ENCODE measurements around the gene CACTIN.
"Not testable (repeated sequence)": the region's sequence is repeated elsewhere in the genome, so short reads cannot be mapped to it uniquely, and the experiment has no call there.

Gene CACTIN

GRCh38 chr19:3645067-3645396, 18.4 kb upstream of the CACTIN start:
- DNase-seq: no peak

- no peak for DNase-seq
These were observed 17.9 kb upstream of the CACTIN start for GRCh38 chr19:3644351-3645066.

GRCh38 chr19:3643674-3644313, 17.2 kb upstream of the CACTIN start:
- no peak for DNase-seq

- no peak for DNase-seq
These were observed 16.5 kb upstream of the CACTIN start for GRCh38 chr19:3642987-3643673.

GRCh38 chr19:3642296-3642695, 15.7 kb upstream of the CACTIN start:
- DNase-seq: no peak

- DNase-seq: no peak
These were observed 15.1 kb upstream of the CACTIN start for GRCh38 chr19:3641515-3642269.

GRCh38 chr19:3639479-3639878, 12.9 kb upstream of the CACTIN start:
- no peak for DNase-seq

GRCh38 chr19:3638208-3639193, 11.9 kb upstream of the CACTIN start:
- no peak for DNase-seq

- DNase-seq: no peak
These were observed 11.0 kb upstream of the CACTIN start for GRCh38 chr19:3637621-3638020.

GRCh38 chr19:3636962-3637361, 10.4 kb upstream of the CACTIN start:
- DNase-seq: no peak

GRCh38 chr19:3636506-3636905, 9.9 kb upstream of the CACTIN start:
- DNase-seq: no peak

- no peak for DNase-seq
These were observed 8.0 kb upstream of the CACTIN start for GRCh38 chr19:3634496-3635045.

- DNase-seq: no peak
These were observed 7.0 kb upstream of the CACTIN start for GRCh38 chr19:3633559-3633988.

GRCh38 chr19:3632739-3633558, 6.4 kb upstream of the CACTIN start:
- no peak for DNase-seq

GRCh38 chr19:3632098-3632497, 5.5 kb upstream of the CACTIN start:
- no peak for DNase-seq

- DNase-seq: no peak
These were observed 4.7 kb upstream of the CACTIN start for GRCh38 chr19:3631053-3631861.

- DNase-seq: not testable (repeated sequence)
These were observed 2.2 kb upstream of the CACTIN start for GRCh38 chr19:3628766-3629165.

GRCh38 chr19:3627351-3627723, 747 bp upstream of the CACTIN start:
- no peak for DNase-seq

- DNase-seq: no peak
These were observed 556 bp downstream of the CACTIN start for GRCh38 chr19:3625996-3626472.

- no peak for DNase-seq
These were observed 2.9 kb downstream of the CACTIN start for GRCh38 chr19:3623716-3624115.

All from DMS 273 treated with DMSO at 0.1 percent for 48 hours (cell line).